Measurements from ENCODE around the gene SERPINE1.
"Not testable (repeated sequence)": the region's sequence is repeated elsewhere in the genome, so short reads cannot be mapped to it uniquely, and the experiment has no call there.

SERPINE1 gene

DNA sequence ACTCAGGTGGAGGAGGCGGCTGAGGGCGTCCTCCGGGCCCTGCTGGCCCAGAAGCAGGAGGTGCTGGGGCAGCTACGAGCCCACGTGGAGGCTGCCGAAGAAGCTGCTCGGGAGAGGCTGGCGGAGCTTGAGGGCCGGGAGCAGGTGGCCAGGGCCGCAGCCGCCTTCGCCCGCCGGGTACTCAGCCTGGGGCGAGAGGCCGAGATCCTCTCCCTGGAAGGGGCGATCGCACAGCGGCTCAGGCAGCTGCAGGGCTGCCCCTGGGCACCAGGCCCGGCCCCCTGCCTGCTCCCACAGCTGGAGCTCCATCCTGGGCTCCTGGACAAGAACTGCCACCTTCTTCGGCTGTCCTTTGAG, 38.9 kb upstream of the SERPINE1 start:
- H3K4me3 ChIP-seq (ENCODE audit: low read length): no peak overlapping the region
- DNase-seq (ENCODE audit: low read depth): no peak
- TF ChIP-seq, protein P1, sequence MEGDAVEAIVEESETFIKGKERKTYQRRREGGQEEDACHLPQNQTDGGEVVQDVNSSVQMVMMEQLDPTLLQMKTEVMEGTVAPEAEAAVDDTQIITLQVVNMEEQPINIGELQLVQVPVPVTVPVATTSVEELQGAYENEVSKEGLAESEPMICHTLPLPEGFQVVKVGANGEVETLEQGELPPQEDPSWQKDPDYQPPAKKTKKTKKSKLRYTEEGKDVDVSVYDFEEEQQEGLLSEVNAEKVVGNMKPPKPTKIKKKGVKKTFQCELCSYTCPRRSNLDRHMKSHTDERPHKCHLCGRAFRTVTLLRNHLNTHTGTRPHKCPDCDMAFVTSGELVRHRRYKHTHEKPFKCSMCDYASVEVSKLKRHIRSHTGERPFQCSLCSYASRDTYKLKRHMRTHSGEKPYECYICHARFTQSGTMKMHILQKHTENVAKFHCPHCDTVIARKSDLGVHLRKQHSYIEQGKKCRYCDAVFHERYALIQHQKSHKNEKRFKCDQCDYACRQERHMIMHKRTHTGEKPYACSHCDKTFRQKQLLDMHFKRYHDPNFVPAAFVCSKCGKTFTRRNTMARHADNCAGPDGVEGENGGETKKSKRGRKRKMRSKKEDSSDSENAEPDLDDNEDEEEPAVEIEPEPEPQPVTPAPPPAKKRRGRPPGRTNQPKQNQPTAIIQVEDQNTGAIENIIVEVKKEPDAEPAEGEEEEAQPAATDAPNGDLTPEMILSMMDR (IDR thresholded peaks at IDR 0.05; ENCODE audit: insufficient read depth, low read depth, low read length, missing control alignments): no peak

DNA sequence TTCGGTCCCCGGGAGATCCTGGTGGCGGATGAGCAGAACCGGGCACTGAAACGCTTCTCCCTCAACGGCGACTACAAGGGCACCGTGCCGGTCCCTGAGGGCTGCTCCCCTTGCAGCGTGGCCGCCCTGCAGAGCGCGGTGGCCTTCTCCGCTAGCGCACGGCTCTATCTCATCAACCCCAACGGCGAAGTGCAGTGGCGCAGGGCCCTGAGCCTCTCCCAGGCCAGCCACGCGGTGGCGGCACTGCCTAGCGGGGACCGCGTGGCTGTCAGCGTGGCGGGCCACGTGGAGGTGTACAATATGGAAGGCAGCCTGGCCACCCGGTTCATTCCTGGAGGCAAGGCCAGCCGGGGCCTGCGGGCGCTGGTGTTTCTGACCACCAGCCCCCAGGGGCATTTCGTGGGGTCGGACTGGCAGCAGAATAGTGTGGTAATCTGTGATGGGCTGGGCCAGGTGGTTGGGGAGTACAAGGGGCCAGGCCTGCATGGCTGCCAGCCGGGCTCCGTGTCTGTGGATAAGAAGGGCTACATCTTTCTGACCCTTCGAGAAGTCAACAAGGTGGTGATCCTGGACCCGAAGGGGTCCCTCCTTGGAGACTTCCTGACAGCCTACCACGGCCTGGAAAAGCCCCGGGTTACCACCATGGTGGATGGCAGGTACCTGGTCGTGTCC, 37.9 kb upstream of the SERPINE1 start:
- no peak for DNase-seq (ENCODE audit: low read depth)
- TF ChIP-seq, protein P1 (IDR thresholded peaks at IDR 0.05; ENCODE audit: insufficient read depth, low read depth, low read length, missing control alignments): no peak
- H3K4me3 ChIP-seq (ENCODE audit: low read length): no peak overlapping the region

DNA sequence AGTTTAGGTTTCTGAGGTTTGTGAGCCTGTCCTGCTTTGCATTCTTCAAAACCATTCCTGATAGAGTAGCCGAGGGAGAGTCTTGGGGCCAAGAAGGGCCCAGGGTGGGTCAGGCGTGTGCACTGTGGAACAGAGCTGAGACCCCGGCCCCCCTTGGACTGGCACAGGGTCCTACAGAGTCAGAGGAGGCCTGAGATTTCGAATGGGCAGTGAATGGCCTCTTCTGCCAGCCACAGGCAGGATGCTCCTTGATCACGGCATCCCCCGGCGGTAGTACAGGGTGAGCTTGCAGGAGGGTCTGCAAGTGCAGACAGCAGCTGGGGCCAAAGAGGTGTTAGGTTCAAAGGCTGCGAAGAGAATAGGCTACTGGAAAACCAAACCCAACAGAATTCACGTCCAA, 37.0 kb upstream of the SERPINE1 start:
- no peak overlapping the region for H3K4me3 ChIP-seq (ENCODE audit: low read length)
- DNase-seq (ENCODE audit: low read depth): no peak
- TF ChIP-seq, protein P1 (IDR thresholded peaks at IDR 0.05; ENCODE audit: insufficient read depth, low read depth, low read length, missing control alignments): no peak

DNA sequence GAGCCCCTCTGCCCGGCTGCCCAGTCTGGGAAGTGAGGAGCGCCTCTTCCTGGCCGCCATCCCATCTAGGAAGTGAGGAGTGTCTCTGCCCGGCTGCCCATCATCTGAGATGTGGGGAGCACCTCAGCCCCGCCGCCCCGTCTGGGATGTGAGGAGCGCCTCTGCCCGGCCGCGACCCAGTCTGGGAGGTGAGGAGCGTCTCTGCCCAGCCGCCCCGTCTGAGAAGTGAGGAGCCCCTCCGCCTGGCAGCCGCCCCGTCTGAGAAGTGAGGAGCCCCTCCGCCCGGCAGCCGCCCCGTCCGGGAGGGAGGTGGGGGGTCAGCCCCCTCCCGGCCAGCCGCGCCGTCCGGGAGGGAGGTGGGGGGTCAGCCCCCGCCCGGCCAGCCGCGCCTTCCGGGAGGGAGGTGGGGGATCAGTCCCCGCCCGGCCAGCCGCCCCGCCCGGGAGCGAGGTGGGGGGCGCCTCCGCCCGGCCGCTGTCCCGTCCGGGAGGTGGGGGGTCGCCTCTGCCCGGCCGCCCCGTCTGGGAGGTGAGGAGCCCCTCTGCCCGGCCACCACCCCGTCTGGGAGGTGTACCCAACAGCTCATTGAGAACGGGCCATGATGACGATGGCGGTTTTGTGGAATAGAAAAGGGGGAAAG, 34.5 kb upstream of the SERPINE1 start:
- not testable (repeated sequence) for H3K4me3 ChIP-seq (ENCODE audit: low read length); DNase-seq (ENCODE audit: low read depth)

GRCh38 chr7:101093906-101094305, 33.0 kb upstream of the SERPINE1 start:
- TF ChIP-seq, protein P1 (IDR thresholded peaks at IDR 0.05; ENCODE audit: insufficient read depth, low read depth, low read length, missing control alignments): no peak
- no peak overlapping the region for H3K4me3 ChIP-seq (ENCODE audit: low read length)
- DNase-seq (ENCODE audit: low read depth): peak; percentile 60

DNA sequence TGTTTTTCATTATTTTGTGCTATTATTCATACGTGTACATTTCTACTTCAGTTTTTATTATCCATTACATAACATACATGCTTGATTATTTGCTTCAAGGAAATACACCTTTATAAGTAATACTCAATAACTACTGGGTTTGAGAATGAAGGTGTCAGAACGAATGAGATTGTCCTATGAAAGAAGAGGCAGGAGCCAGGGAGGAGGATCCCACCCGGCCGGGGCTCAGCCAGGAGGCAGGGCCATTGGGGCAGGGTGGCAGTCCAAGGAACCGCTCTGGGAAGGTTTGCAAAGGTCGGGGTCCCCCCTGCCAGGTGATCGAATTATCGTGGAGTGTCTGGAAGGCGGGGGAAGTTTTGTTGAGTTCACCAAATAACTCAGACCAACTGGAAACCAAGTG, 32.5 kb upstream of the SERPINE1 start:
- no peak overlapping the region for H3K4me3 ChIP-seq (ENCODE audit: low read length)
- TF ChIP-seq, protein P1 (IDR thresholded peaks at IDR 0.05; ENCODE audit: insufficient read depth, low read depth, low read length, missing control alignments): no peak
- DNase-seq (ENCODE audit: low read depth): no peak

GRCh38 chr7:101094791-101095375, 32.0 kb upstream of the SERPINE1 start:
- peak; percentile 66 for DNase-seq (ENCODE audit: low read depth)
- H3K4me3 ChIP-seq (ENCODE audit: low read length): no peak overlapping the region
- TF ChIP-seq, protein P1 (IDR thresholded peaks at IDR 0.05; ENCODE audit: insufficient read depth, low read depth, low read length, missing control alignments): peak; percentile 71

All from epithelial cell of esophagus (primary cell).